H1 (cell line): ENCODE data around the gene NHLRC2. TPM values are rescaled to one million over a fixed set of nuclear protein-coding genes. Genes with fewer than 3 reads are reported as not detected.

ENCODE experiments used
- CTCF ChIA-PET: fragments of 300-600 bp; sonication (Branson Sonifier 250); formaldehyde crosslinking; loops from one replicate; lab custom pipeline; 2021; ENCODE audit not compliant: partially characterized antibody; lab: Charles Lee
- POLR2A ChIA-PET: fragments of 300-600 bp; sonication (Branson Sonifier 250); formaldehyde crosslinking; loops from one replicate; lab custom pipeline; 2021; ENCODE audit warnings: inconsistent platforms; ENCODE audit not compliant: partially characterized antibody; lab: Charles Lee
- DNase-seq, 2 experiments: peaks; one replicate each; pipeline versions ENCODE4 v3.0.0 to v3.0.0-alpha.2; 2010 to 2022; ENCODE audit warnings: low spot score in 2 of 2, low read depth in 1 of 2, mixed read lengths in 1 of 2
- FAIRE-seq: peaks from 2 replicates; lab custom pipeline; 2011; peaks lifted over from hg19 to GRCh38; lab: Jason Lieb, UNC
- H2AFZ ChIP-seq: 2 replicates; pipeline ENCODE4 v1.8.1; 2012; ENCODE audit warnings: low read length, inconsistent platforms
- H2AK5ac ChIP-seq: 2 replicates; pipeline ENCODE4 v1.6.1; 2013; ENCODE audit warnings: low read depth, low read length
- H2BK120ac ChIP-seq: replicated peaks from 2 replicates; pipeline ENCODE3; 2013; ENCODE audit warnings: low read depth, low read length, inconsistent platforms
- H2BK12ac ChIP-seq: 2 replicates; pipeline ENCODE4 v1.6.1; 2013; ENCODE audit warnings: low read depth, low read length
- H2BK15ac ChIP-seq: 2 replicates; pipeline ENCODE4 v1.6.1; 2013; ENCODE audit warnings: low read length
- H2BK20ac ChIP-seq: 2 replicates; pipeline ENCODE4 v1.6.1; 2013; ENCODE audit warnings: low read length
- H2BK5ac ChIP-seq: 2 replicates; pipeline ENCODE4 v1.6.1; 2013; ENCODE audit warnings: low read depth, low read length
- H3K14ac ChIP-seq: 2 replicates; pipeline ENCODE4 v1.6.1; 2013; ENCODE audit warnings: inconsistent platforms; ENCODE audit not compliant: insufficient read length
- H3K18ac ChIP-seq: 2 replicates; pipeline ENCODE4 v1.6.1; 2013; ENCODE audit warnings: low read length; ENCODE audit errors: extremely low read depth
- H3K23ac ChIP-seq: 2 replicates; pipeline ENCODE4 v1.6.1; 2013; ENCODE audit warnings: inconsistent platforms; ENCODE audit not compliant: insufficient read length
- H3K23me2 ChIP-seq: 2 replicates; pipeline ENCODE4 v1.6.1; 2013; ENCODE audit warnings: low read depth, low read length
- H3K27ac ChIP-seq: 2 replicates; pipeline ENCODE4 v1.6.1; 2011; ENCODE audit warnings: low read depth, low read length, inconsistent platforms
- H3K27me3 ChIP-seq, 4 experiments: replicated peaks in 1 of 4; 1 replicate in 1 of 4; 2 replicates in 3 of 4; pipeline versions ENCODE4 v1.6.1 to v1.8.1; 2011 to 2013; ENCODE audit warnings: low read length in 3 of 4, mild to moderate bottlenecking in 3 of 4, inconsistent platforms in 2 of 4, mixed read lengths in 2 of 4, moderate library complexity in 1 of 4; ENCODE audit not compliant: control insufficient read depth in 3 of 4, insufficient read depth in 3 of 4; ENCODE audit errors: extremely low read depth in 1 of 4
- H3K36me3 ChIP-seq, 4 experiments: 2 replicates each; pipeline versions ENCODE4 v1.6.1 to v1.8.1; 2011 to 2013; ENCODE audit warnings: mild to moderate bottlenecking in 4 of 4, low read length in 3 of 4, moderate library complexity in 2 of 4, control low read depth in 1 of 4, inconsistent platforms in 1 of 4; ENCODE audit not compliant: insufficient read depth in 4 of 4, control insufficient read depth in 2 of 4
- H3K4ac ChIP-seq: replicated peaks from 2 replicates; pipeline ENCODE3; 2013; ENCODE audit warnings: low read length, low read depth, mixed read lengths, inconsistent platforms; ENCODE audit not compliant: insufficient read length
- H3K4me1 ChIP-seq, 4 experiments: replicated peaks in 1 of 4; 1 replicate in 1 of 4; 2 replicates in 3 of 4; pipeline versions ENCODE4 v1.6.1 to v1.8.1; 2011 to 2013; ENCODE audit warnings: low read length in 3 of 4, inconsistent platforms in 2 of 4, mixed read lengths in 1 of 4; ENCODE audit not compliant: insufficient read depth in 4 of 4, control insufficient read depth in 3 of 4
- H3K4me2 ChIP-seq, 2 experiments: 2 replicates each; pipeline versions ENCODE4 v1.6.1 to v1.8.1; 2011 to 2013; ENCODE audit warnings: low read depth in 2 of 2, low read length in 2 of 2, control low read depth in 1 of 2, inconsistent platforms in 1 of 2, mild to moderate bottlenecking in 1 of 2; ENCODE audit not compliant: insufficient read depth in 1 of 2
- H3K4me3 ChIP-seq, 4 experiments: fragments of 200-600, 300-600 bp in 1 of 4; sonication (generic), shearing (Covaris generic), sonication (Bioruptor Twin) in 1 of 4; 2 replicates each; pipeline versions ENCODE4 v1.5.1 to v1.8.1; 2011 to 2016; ENCODE audit warnings: low read length in 4 of 4, low read depth in 3 of 4, control low read depth in 2 of 4, inconsistent platforms in 2 of 4, mild to moderate bottlenecking in 2 of 4, mixed read lengths in 1 of 4, moderate library complexity in 1 of 4; ENCODE audit not compliant: insufficient read depth in 2 of 4; ENCODE audit errors: extremely low read depth in 1 of 4
- H3K56ac ChIP-seq: replicated peaks from 2 replicates; pipeline ENCODE3; 2013; ENCODE audit warnings: low read depth, mild to moderate bottlenecking, mixed read lengths, low read length, inconsistent platforms; ENCODE audit not compliant: insufficient read length
- H3K79me1 ChIP-seq: 2 replicates; pipeline ENCODE4 v1.6.1; 2013; ENCODE audit warnings: low read depth, low read length, control low read depth
- H3K79me2 ChIP-seq, 2 experiments: 2 replicates each; pipeline versions ENCODE4 v1.6.1 to v1.8.1; 2012 to 2013; ENCODE audit warnings: low read length in 2 of 2, mild to moderate bottlenecking in 2 of 2, inconsistent platforms in 1 of 2; ENCODE audit not compliant: insufficient read depth in 2 of 2, control insufficient read depth in 1 of 2
- H3K9ac ChIP-seq, 4 experiments: replicated peaks in 1 of 4; 1 replicate in 1 of 4; 2 replicates in 3 of 4; pipeline versions ENCODE4 v1.6.1 to v1.8.1; 2011 to 2013; ENCODE audit warnings: low read depth in 3 of 4, low read length in 3 of 4, control low read depth in 2 of 4, mild to moderate bottlenecking in 2 of 4, moderate library complexity in 2 of 4, inconsistent platforms in 1 of 4; ENCODE audit errors: extremely low read depth in 1 of 4
- H3K9me3 ChIP-seq, 2 experiments: 2 replicates each; pipeline versions ENCODE4 v1.6.1 to v1.8.1; 2012 to 2013; ENCODE audit warnings: mild to moderate bottlenecking in 2 of 2, moderate library complexity in 2 of 2, control low read depth in 1 of 2, inconsistent platforms in 1 of 2, low read depth in 1 of 2, low read length in 1 of 2, mixed read lengths in 1 of 2; ENCODE audit not compliant: insufficient read depth in 2 of 2
- H4K20me1 ChIP-seq, 2 experiments: replicated peaks in 1 of 2; 2 replicates each; pipeline versions ENCODE3 to v1.8.1; 2011 to 2013; ENCODE audit warnings: inconsistent platforms in 2 of 2, low read length in 2 of 2, mild to moderate bottlenecking in 1 of 2; ENCODE audit not compliant: insufficient read depth in 2 of 2, control insufficient read depth in 1 of 2
- H4K5ac ChIP-seq: 2 replicates; pipeline ENCODE4 v1.6.1; 2013; ENCODE audit warnings: low read length, low read depth, mixed read lengths, inconsistent platforms; ENCODE audit not compliant: insufficient read length
- H4K8ac ChIP-seq: 2 replicates; pipeline ENCODE4 v1.8.0; 2013; ENCODE audit warnings: mild to moderate bottlenecking, moderate library complexity, low read length, inconsistent platforms; ENCODE audit not compliant: insufficient read depth; ENCODE audit errors: extremely low read depth
- H4K91ac ChIP-seq: replicated peaks from 2 replicates; pipeline ENCODE3; 2013; ENCODE audit warnings: low read length, mixed read lengths, inconsistent platforms; ENCODE audit not compliant: insufficient read length
- CREB1 ChIP-seq: IDR thresholded peaks from 2 replicates; pipeline ENCODE4 v1.6.1; 2012; ENCODE audit warnings: inconsistent platforms
- CTCF ChIP-seq, 3 experiments: IDR thresholded peaks; 1 replicate in 2 of 3; 2 replicates in 1 of 3; pipeline versions ENCODE4 v1.5.1 to v1.6.1; 2011; ENCODE audit warnings: low read length in 3 of 3, mild to moderate bottlenecking in 3 of 3, inconsistent platforms in 2 of 3, low read depth in 1 of 3, moderate library complexity in 1 of 3; ENCODE audit not compliant: insufficient read depth in 1 of 3; ENCODE audit errors: control extremely low read depth in 1 of 3
- RAD21 ChIP-seq, 2 experiments: IDR thresholded peaks in 1 of 2; conservative IDR thresholded peaks in 1 of 2; 2 replicates each; pipeline ENCODE4 v1.6.1; 2011; ENCODE audit warnings: low read depth in 2 of 2, low read length in 2 of 2, improper control_type of control experiment in 1 of 2, inconsistent platforms in 1 of 2, mild to moderate bottlenecking in 1 of 2, moderate library complexity in 1 of 2
- RXRA ChIP-seq: IDR thresholded peaks from 2 replicates; pipeline ENCODE4 v1.6.1; 2011; ENCODE audit warnings: low read depth, mild to moderate bottlenecking, low read length, moderate library complexity; ENCODE audit not compliant: insufficient read depth
- SAP30 ChIP-seq: fragments of 300-600 bp; sonication (generic); IDR thresholded peaks from 2 replicates; pipeline ENCODE4 v1.7.1; 2012; ENCODE audit warnings: low read length, moderate library complexity, mild to moderate bottlenecking, inconsistent platforms; ENCODE audit not compliant: insufficient read depth, insufficient replicate concordance
- TCF12 ChIP-seq: IDR thresholded peaks from 2 replicates; pipeline ENCODE4 v1.6.1; 2011; ENCODE audit warnings: low read depth, mild to moderate bottlenecking, low read length
- USF2 ChIP-seq: IDR thresholded peaks from 2 replicates; pipeline ENCODE4 v1.6.1; 2011; ENCODE audit warnings: low read length, improper control_type of control experiment
- WGBS, 2 experiments: shearing (Covaris generic) in 1 of 2; methylation state at CpG; one replicate each; pipeline versions ENCODE4 v1.1.6 to v1.1.7; 2013 to 2015; ENCODE audit warnings: low lambda C conversion rate in 2 of 2, mixed read lengths in 2 of 2, inconsistent platforms in 1 of 2, low coverage in 1 of 2, missing lambda C conversion rate in 1 of 2; ENCODE audit not compliant: insufficient replicate concordance in 2 of 2, insufficient coverage in 1 of 2, insufficient read length in 1 of 2; ENCODE audit errors: extremely low coverage in 1 of 2, missing lambda C conversion rate in 1 of 2; 5-methylcytosine and 5-hydroxymethylcytosine counted together
- polyA plus RNA-seq, 7 experiments: library from polyadenylated mRNA; depleted of rRNA in 3 of 7; stranded (reverse) in 5 of 7; unstranded in 2 of 7; fragments of >200 nt in 5 of 7; fragments of 200-250 nt in 2 of 7; gene quantifications; 1 replicate in 5 of 7; 2 replicates in 1 of 7; 4 replicates in 1 of 7; pipeline versions ENCODE4 v1.2.1 to v1.2.3, GENCODE V29; 2011 to 2013; ENCODE audit warnings: missing spikeins in 2 of 7, mixed read lengths in 2 of 7
- total RNA-seq: library from RNA; stranded (reverse); fragmentation: NEBNext Ultra II Directional; extraction: Animal tissue kit (Norgen Biotek cat#: 25700); gene quantifications from 2 replicates; pipeline ENCODE4 v1.2.1, GENCODE V29; 2021

The NHLRC2 gene
- total and polyA plus RNA-seq, 2 of the 8 experiments (the other 6 are each of a cell fraction or from before 2014, with no cell fraction given) = 4.9 to 25.6 TPM

GRCh38 chr10:113912582-113912981 lies 58.1 kb downstream of the NHLRC2 start:
- Histone ChIP-seq H3K4me1 (no peaks in the 10 kb centered on the region), H3K9ac (no peak overlapping the region), H4K91ac (no peak overlapping the region), H3K56ac (no peak overlapping the region), H3K9me3 (no peaks in the 10 kb centered on the region), H2BK12ac (no peak overlapping the region), H2BK120ac (no peak overlapping the region), H3K4me2 (no peak overlapping the region), H3K36me3 (peaks cover 0 to 21% (median 7%) of the 10 kb centered on the region in 4 experiments; a peak in 6 of 8 replicates), H3K18ac (no peak overlapping the region), H2BK5ac (no peak overlapping the region), H3K23ac (no peak overlapping the region), H3K14ac (no peak overlapping the region), H4K5ac (no peak overlapping the region), H3K79me2 (no peaks in the 10 kb centered on the region), H3K4ac (no peak overlapping the region), H4K8ac (no peak overlapping the region), H4K20me1 (no peaks in the 10 kb centered on the region), H3K27ac (no peak overlapping the region), H3K27me3 (no peaks in the 10 kb centered on the region), H3K79me1 (no peaks in the 10 kb centered on the region), H2AK5ac (no peak overlapping the region), H2AFZ (no peak overlapping the region), H3K23me2 (no peaks in the 10 kb centered on the region), H3K4me3 (no peak overlapping the region), H2BK15ac (no peak overlapping the region), H2BK20ac (no peak overlapping the region)
- no peak for FAIRE-seq
- ChIA-PET CTCF (interaction anchor here (0.6 to 1.5 kb wide), 2 partner anchors 10 to 245 kb away, joined by 3 to 6 read pairs; no protein-coding TSS in a partner anchor), POLR2A (interaction anchor here (1.2 kb wide), 1 partner anchor 11 kb away, joined by 3 read pairs; no protein-coding TSS in a partner anchor)
- no peak for DNase-seq
- 94% methylated on average over 7 of the region's 7 CpGs; no CpG with 5 or more reads in 1 of the 2 experiments for WGBS, 2 experiments
- TF ChIP-seq SAP30 (no peak), RAD21 (IDR thresholded peaks at IDR 0.05 in 1 of 2, conservative IDR thresholded peaks at IDR 0.05 in 1 of 2; ENCODE audit: low read depth in 2 of 2, low read length in 2 of 2) (no peak), RXRA (no peak), USF2 (no peak), CTCF (IDR thresholded peaks at IDR 0.05; ENCODE audit: control extremely low read depth in 1 of 3, insufficient read depth in 1 of 3, low read depth in 1 of 3, low read length in 3 of 3) (no peak), TCF12 (no peak), CREB1 (no peak)
